ENCODE results near the gene PAK6.
A peak's percentile ranks its signal among the peaks of the same experiment; 100 is the strongest.

Gene PAK6

GRCh38 chr15:40256638-40257235 is 17.9 kb downstream of the PAK6 start:
- DNase-seq: no peak

DNA sequence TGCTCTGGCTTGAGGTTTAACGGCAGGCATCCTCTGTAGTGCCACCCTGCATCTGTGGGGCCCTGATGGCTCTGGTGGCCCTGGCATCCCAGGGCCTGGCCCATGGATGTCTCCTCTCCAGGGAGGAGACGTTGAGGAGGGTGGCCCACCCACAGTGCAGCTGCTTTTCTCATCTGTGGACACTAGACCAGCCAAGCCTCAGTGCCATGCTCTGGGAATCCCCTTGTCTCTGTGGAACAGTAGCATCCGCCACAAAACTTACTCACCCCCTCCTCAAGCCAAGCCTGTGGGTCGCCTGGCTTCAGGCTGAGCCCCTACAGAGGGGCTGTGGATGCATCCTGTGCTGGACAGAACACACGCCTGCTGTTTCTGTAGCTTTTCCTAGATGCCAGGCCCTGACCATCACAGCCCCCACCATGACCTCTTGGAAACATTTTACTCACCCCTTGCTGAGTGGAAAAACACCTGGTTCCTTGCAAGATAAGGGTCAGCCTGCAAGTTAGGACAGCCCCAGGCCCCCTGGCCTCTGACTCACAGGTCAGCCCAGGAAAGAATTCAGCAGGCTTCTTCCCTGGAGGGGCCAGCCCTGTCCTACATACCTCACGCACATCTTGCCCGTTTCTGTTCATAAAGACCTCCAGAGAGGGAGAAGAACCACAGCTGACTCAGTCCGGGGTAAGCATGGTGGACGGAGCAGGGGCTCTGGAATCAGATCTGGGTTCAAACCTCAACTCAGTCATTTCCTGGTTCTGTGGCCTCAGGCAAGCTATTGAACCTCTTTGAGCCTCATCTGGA is 19.0 kb downstream of the PAK6 start:
- no peak for DNase-seq

- DNase-seq: no peak
These were observed 19.7 kb downstream of the PAK6 start for GRCh38 chr15:40258544-40258943.

- no peak for DNase-seq
These were observed 20.2 kb downstream of the PAK6 start for GRCh38 chr15:40259021-40259420.

DNA sequence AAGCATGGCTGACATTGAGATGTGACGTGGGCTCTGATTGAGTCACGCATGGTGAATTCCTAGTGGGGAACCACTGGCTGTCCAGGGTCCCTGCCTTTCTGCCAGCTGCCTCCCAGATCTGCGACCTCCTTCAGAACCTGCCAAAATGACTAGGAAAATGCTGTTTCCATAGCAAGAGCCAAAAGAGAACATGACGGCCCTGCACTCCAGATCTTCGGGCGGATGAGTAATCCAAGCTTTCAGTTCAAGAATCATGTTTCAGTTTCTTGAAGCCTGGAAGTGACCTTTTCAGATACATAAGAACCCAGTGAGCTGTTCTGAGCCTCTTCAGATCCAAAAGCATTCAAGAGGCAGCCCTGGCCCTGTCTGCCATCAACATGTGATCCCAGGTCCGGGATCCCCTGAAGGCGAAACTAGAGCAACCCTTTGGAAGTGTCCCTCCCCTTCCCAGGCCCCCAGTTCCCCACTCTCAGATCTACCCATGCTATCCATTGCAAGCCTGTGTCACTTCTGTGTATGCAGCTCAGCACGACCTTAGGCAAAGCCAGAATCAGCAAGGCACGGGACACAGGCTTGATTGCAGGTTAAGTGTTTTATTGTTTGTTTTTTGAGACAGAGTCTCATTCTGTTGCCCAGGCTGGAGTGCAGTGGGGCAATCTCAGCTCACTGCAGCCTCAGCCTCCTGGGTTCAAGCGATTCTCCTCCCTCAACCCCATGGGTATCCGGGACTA is 24.3 kb downstream of the PAK6 start:
- DNase-seq: no peak

- DNase-seq: no peak
These were observed 25.7 kb downstream of the PAK6 start for GRCh38 chr15:40264321-40265153.

DNA sequence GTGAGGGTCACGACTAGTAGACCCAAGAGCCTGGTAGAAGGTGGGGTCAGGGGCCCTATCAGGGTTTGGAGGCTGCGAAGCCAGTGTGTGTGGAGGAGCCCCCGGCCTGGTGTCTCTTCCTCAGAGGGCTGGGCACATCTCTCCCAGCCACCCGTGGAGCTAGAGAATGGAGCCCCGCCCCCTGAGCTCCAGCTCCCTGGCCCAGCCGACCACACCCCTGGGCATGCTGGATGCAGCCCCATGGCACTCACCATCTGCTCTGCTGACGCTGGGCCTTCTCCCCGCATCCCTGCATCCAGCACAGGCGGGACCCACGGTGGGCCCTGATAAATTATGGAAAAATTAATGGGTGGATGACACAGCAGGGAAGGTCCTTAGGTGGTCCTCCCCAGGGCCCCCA is 26.5 kb downstream of the PAK6 start:
- no peak for DNase-seq

- DNase-seq: no peak
These were observed 27.0 kb downstream of the PAK6 start for GRCh38 chr15:40265875-40266274.

- DNase-seq: peak; percentile 59
These were observed 28.0 kb downstream of the PAK6 start for GRCh38 chr15:40266828-40267304.

DNA sequence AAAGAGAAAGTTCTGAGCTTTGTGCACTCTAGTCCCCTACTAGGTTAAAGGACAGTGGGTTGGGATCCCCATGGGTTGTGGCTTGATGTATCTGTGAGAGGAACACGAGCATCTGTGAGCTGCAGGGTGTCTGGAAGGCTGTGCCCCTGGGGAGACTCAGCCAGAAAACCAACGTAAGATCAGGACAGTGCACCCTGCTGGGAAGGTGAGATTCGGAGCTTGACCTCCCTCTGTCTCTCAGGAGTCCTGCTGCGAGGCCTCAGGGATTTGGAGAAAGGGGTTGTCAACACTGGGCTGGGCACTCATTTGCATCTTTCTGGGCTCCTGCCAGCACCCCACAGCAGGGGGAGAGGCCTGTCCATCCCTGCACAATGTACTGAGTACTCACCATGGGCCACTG is 28.8 kb downstream of the PAK6 start:
- no peak for DNase-seq

DNA sequence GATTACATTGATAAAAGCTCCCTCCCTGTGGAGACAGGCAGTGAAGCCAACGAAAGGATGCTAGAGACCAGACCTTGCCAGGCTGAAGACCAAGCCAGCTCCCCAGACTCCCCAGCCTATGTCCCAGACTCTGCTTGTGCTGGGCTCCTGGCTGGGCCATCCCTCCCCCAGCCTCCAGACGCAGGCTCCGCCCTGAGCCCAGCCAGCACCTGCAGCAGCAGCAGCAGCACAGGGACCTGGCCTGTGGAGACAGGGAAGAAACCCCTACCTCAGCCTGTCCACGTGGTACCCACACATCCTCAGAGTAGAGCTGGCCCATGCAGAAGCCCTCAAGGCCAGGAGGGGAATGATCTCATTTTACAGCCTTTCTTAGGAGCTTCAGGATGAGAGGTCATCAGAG is 30.7 kb downstream of the PAK6 start:
- no peak for DNase-seq

- no peak for DNase-seq
These were observed 31.6 kb downstream of the PAK6 start for GRCh38 chr15:40270246-40270995.

DNA sequence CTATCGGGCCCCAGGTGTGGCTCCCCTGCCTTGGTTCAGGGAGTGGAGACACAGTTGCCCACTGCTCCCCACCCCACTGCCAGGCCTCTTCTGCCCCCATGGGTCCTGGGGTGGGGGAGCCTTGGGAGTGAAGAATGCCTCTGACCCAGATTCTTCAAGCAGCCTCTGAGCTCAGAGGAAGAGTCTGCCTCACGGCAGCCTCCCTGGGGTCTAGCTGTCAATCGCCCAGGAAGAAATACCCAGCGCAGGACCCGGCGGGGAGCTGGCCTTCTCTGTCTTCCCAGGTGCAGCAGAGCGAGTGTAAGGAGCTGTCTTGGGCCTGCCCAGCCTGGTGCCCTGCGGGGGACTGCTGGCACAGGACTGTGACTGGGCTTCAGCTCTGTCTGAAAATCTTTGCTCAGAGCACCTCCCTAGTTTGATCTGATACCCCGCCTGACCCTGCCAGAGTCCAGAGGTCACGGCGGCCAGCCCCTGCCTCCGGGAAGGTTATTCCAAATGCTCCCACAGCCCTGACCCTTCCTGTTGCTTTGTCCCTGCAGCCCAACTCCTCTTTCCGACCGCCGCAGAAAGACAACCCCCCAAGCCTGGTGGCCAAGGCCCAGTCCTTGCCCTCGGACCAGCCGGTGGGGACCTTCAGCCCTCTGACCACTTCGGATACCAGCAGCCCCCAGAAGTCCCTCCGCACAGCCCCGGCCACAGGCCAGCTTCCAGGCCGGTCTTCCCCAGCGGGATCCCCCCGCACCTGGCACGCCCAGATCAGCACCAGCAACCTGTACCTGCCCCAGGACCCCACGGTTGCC is 33.0 kb downstream of the PAK6 start:
- DNase-seq: no peak

DNA sequence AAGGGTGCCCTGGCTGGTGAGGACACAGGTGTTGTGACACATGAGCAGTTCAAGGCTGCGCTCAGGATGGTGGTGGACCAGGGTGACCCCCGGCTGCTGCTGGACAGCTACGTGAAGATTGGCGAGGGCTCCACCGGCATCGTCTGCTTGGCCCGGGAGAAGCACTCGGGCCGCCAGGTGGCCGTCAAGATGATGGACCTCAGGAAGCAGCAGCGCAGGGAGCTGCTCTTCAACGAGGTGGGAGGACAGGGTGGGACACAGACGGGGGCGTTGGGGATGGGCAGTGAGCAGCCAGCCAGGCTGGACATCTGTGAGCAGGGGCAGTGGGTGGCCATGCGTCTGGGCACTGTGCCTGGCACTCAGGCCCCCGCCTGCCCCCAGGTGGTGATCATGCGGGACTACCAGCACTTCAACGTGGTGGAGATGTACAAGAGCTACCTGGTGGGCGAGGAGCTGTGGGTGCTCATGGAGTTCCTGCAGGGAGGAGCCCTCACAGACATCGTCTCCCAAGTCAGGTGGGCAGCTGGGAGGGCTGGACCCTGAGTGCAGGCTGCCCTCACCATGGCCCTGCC is 33.7 kb downstream of the PAK6 start:
- peak; percentile 56 for DNase-seq

DNA sequence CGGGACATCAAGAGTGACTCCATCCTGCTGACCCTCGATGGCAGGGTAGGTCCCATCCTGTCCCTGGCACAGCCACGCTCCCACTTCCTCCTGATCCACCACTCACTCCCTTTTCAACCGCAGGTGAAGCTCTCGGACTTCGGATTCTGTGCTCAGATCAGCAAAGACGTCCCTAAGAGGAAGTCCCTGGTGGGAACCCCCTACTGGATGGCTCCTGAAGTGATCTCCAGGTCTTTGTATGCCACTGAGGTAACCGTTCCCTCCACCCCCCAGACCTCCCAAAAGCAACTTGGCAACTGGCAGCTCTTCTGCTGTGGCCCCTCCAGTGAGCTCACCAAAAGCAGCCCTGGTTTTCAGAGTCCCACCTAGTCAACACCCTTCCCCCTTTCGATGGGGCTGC is 34.6 kb downstream of the PAK6 start:
- no peak for DNase-seq

DNA sequence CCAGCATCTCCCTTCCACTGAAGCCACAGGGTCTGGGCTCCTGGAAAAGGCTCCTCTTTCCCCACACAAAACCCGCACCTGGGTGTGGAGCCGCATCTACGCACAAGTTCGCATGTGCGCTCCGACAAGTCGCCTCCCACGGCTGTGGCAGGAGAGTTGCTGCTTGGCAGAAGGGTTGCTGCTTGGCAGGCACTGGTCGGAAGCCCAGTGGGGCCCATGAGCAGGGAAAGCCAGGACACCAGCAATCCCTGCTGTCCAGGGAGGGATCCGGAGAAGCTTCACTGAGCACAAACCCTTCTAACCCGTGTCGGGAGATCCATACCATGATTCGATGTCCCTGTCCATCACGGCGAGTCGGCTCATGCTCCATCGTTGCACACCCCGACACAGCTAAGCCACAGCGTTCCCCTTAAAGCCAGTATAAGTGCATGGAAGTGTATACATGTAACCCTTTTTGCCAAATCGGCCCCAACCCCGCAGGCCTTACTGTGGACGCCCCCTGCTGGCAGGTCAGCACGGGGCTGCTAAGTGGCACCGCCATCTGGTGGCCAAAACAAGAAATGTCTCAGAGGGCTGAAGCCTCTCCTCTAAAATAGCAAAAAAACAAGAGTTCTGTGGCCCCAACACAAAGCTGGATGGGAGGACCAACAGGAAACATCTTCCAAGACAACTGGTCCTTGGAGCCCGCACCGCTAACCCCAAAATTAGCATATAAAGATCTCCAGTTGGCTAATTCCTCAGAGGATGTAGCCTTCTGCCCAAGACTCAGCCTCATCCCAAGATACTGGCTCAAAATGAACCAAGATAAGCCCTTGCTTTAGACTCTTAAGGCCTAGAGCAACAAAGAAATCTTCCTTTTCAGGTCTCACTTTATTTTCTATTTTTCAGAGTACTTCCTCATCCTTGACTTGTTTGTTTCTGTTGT is 35.7 kb downstream of the PAK6 start:
- DNase-seq: peak; percentile 88

- DNase-seq: no peak
These were observed 36.7 kb downstream of the PAK6 start for GRCh38 chr15:40275523-40275922.

- no peak for DNase-seq
These were observed 37.1 kb downstream of the PAK6 start for GRCh38 chr15:40275954-40276353.

DNA sequence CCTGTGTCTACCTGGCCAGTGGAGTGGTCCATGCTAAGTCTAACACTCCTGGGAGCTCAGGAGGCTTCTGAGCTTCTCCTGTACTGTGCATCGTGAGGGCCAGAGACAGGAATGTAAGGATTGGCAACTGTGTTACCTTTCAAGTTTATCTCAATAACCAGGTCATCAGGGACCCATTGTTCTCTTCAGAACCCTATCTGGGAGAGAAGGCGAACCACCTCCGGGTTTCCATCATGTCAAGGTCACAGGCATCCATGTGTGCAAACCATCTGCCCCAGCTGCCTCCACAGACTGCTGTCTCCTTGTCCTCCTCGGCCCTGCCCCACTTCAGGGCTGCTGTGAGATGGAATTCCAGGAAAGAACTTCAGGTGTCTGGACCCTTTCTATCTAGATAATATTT is 38.1 kb downstream of the PAK6 start:
- no peak for DNase-seq

DNA sequence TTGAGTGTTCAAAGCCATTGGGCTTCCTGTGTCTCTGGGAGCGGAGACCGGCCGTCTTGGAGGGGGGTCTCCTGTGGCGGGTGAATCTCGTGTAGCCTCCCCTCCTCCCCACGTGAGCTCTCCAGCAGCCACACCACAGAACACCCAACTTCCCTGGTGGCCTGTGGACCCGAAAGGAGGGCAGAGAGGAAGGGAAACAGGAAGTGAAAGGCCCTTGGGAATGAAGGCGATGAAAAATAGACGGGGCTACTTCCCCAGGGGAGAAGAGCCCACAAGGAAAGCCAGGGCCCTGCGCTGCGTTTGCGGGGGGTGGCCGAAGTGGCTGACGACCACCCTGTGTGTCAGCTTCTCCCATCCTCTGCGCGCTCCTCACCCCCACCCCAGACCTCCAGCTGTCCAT is 38.6 kb downstream of the PAK6 start:
- no peak for DNase-seq

All from DMS53 (cell line).